CD4-positive, alpha-beta memory T cell (primary cell): Measurements from ENCODE around the gene PRPSAP2. TPM values are rescaled to one million over a fixed set of nuclear protein-coding genes. Genes with fewer than 3 reads are reported as not detected.
A peak's percentile ranks its signal among the peaks of the same experiment; 100 is the strongest.

Experiments used
- CTCF ChIA-PET: fragments of 350-600 bp; sonication (Branson Sonifier 250); formaldehyde crosslinking; loops from one replicate; lab custom pipeline; 2021; ENCODE audit warnings: inconsistent platforms; ENCODE audit not compliant: partially characterized antibody; lab: Charles Lee
- POLR2A ChIA-PET: fragments of 350-600 bp; sonication (Branson Sonifier 250); formaldehyde crosslinking; loops from one replicate; lab custom pipeline; 2021; ENCODE audit not compliant: partially characterized antibody; lab: Charles Lee
- DNase-seq, 5 donors: peaks; one replicate each; pipeline versions ENCODE4 v3.0.0 to v3.0.0-alpha.2; 2020 to 2022; ENCODE audit warnings: mixed read lengths in 1 of 5
- H3K27ac ChIP-seq: one replicate; pipeline ENCODE4 v1.7.0; 2013; ENCODE audit warnings: low read depth, low read length
- H3K27me3 ChIP-seq: 2 replicates; pipeline ENCODE4 v1.7.0; 2013; ENCODE audit warnings: mild to moderate bottlenecking, low read length, moderate library complexity; ENCODE audit not compliant: insufficient read depth
- H3K36me3 ChIP-seq: 2 replicates; pipeline ENCODE4 v1.7.0; 2013; ENCODE audit warnings: mild to moderate bottlenecking, low read length, moderate library complexity; ENCODE audit not compliant: insufficient read depth
- H3K4me1 ChIP-seq: 2 replicates; pipeline ENCODE4 v1.7.0; 2013; ENCODE audit warnings: mild to moderate bottlenecking, low read length, moderate library complexity; ENCODE audit not compliant: insufficient read depth
- H3K4me3 ChIP-seq, 2 donors: one replicate each; pipeline ENCODE4 v1.7.0; 2013; ENCODE audit warnings: low read length in 2 of 2, mild to moderate bottlenecking in 1 of 2
- H3K9me3 ChIP-seq, 2 donors: one replicate each; pipeline ENCODE4 v1.7.0; 2013; ENCODE audit warnings: low read length in 2 of 2, control low read depth in 1 of 2; ENCODE audit not compliant: control insufficient read depth in 1 of 2
- H3K27ac Mint-ChIP-seq, 7 donors: one replicate each; pipeline ENCODE4 v1.8.0; 2020 to 2021; ENCODE audit warnings: mixed read lengths in 7 of 7, mild to moderate bottlenecking in 6 of 7, inconsistent platforms in 3 of 7, moderate library complexity in 3 of 7
- H3K27me3 Mint-ChIP-seq, 2 donors: one replicate each; pipeline ENCODE4 v1.8.0; 2020 to 2021; ENCODE audit warnings: mixed read lengths in 2 of 2
- H3K36me3 Mint-ChIP-seq, 2 donors: one replicate each; pipeline ENCODE4 v1.8.0; 2020 to 2021; ENCODE audit warnings: mixed read lengths in 2 of 2, inconsistent platforms in 1 of 2, mild to moderate bottlenecking in 1 of 2
- H3K4me1 Mint-ChIP-seq, 4 donors: one replicate each; pipeline ENCODE4 v1.8.0; 2020 to 2021; ENCODE audit warnings: mixed read lengths in 4 of 4, mild to moderate bottlenecking in 1 of 4
- H3K4me3 Mint-ChIP-seq, 8 donors: one replicate each; pipeline ENCODE4 v1.8.0; 2020 to 2021; ENCODE audit warnings: mixed read lengths in 8 of 8, mild to moderate bottlenecking in 7 of 8, moderate library complexity in 6 of 8, inconsistent platforms in 3 of 8
- H3K9me3 Mint-ChIP-seq, 8 donors: one replicate each; pipeline ENCODE4 v1.8.0; 2020 to 2021; ENCODE audit warnings: mixed read lengths in 8 of 8, mild to moderate bottlenecking in 5 of 8, inconsistent platforms in 3 of 8, moderate library complexity in 1 of 8
- intact Hi-C: fragments of 100-400 bp; cut with micrococcal nuclease; formaldehyde crosslinking; loops from one replicate; pipeline ENCODE4 v1.15.1; 2023
- polyA plus RNA-seq, 2 donors: library from polyadenylated mRNA; unstranded; fragments of 300-500 nt; fragmentation: Illumina TruSeq; gene quantifications; one replicate each; pipeline ENCODE4 v1.2.3, GENCODE V29; 2021
- total RNA-seq, 2 experiments: library from RNA; stranded (reverse); gene quantifications; one replicate each; pipeline ENCODE4 v1.2.3, GENCODE V29; 2021

The PRPSAP2 gene
- total and polyA plus RNA-seq, 4 experiments from 2014 or later, result 32.3 to 55.6 (median 49.3) TPM

GRCh38 chr17:18960241-18960665 is 102.3 kb downstream of the PRPSAP2 start:
- no peak for DNase-seq
- H3K27ac Mint-ChIP-seq, result peak overlapping the region in 2 of 7 donors; percentile 29 to 70
- peaks cover 18 to 56% (median 24%) of the 10 kb centered on the region in 4 donors for H3K4me1 Mint-ChIP-seq
- Histone ChIP-seq H3K4me1 (peaks cover 30% of the 10 kb centered on the region), H3K4me3 (no peak overlapping the region), H3K36me3 (no peaks in the 10 kb centered on the region), H3K27me3 (no peaks in the 10 kb centered on the region), H3K27ac (no peak overlapping the region), H3K9me3 (no peaks in the 10 kb centered on the region)
- H3K27me3 Mint-ChIP-seq, result no peaks in the 10 kb centered on the region
- ChIA-PET POLR2A (interaction anchor here (1.2 to 1.4 kb wide), 2 partner anchors 44 to 334 kb away, joined by 4 to 9 read pairs; partner anchors contain the start of gene FAM83G), CTCF (interaction anchor here (0.6 to 4.6 kb wide), 17 partner anchors 9 to 332 kb away, joined by 3 to 35 read pairs (median 5); partner anchors contain the start of genes FAM83G and PRPSAP2)
- H3K9me3 Mint-ChIP-seq, result peaks cover 0 to 2% (median 0%) of the 10 kb centered on the region in 8 donors
- H3K4me3 Mint-ChIP-seq, result no peak overlapping the region
- intact Hi-C loops, result no loop called here
- H3K36me3 Mint-ChIP-seq, result no peaks in the 10 kb centered on the region

GRCh38 chr17:18960803-18961511 is 103.0 kb downstream of the PRPSAP2 start:
- Mint-ChIP-seq H3K27ac (peak overlapping the region in 2 of 7 donors; percentile 8 to 24), H3K27me3 (no peaks in the 10 kb centered on the region), H3K4me3 (peak overlapping the region in 1 of 8 donors; percentile 8), H3K9me3 (no peaks in the 10 kb centered on the region), H3K4me1 (peaks cover 12 to 49% (median 19%) of the 10 kb centered on the region in 4 donors), H3K36me3 (no peaks in the 10 kb centered on the region)
- H3K4me1 ChIP-seq, result peaks cover 23% of the 10 kb centered on the region
- no peak overlapping the region for H3K27ac ChIP-seq
- CTCF ChIA-PET, result interaction anchor here (0.7 to 4.6 kb wide), 34 partner anchors 8 to 335 kb away, joined by 3 to 35 read pairs (median 4); partner anchors contain the start of genes FAM83G, PRPSAP2 and SLC5A10
- no peaks in the 10 kb centered on the region for H3K27me3 ChIP-seq
- intact Hi-C loops, result no loop called here
- no peak overlapping the region for H3K4me3 ChIP-seq
- POLR2A ChIA-PET, result interaction anchor here (0.7 to 1.4 kb wide), 5 partner anchors 40 to 335 kb away, joined by 3 to 9 read pairs (median 4); partner anchors contain the start of gene FAM83G
- no peaks in the 10 kb centered on the region for H3K36me3 ChIP-seq
- peak; percentile 45 to 64 (median 52) for DNase-seq
- H3K9me3 ChIP-seq, result no peaks in the 10 kb centered on the region

GRCh38 chr17:18961634-18962493 is 103.9 kb downstream of the PRPSAP2 start:
- POLR2A ChIA-PET, result interaction anchor here (1.1 to 1.4 kb wide), 4 partner anchors 43 to 336 kb away, joined by 3 to 9 read pairs (median 4); partner anchors contain the start of gene FAM83G
- H3K4me3 ChIP-seq, result no peak overlapping the region
- Mint-ChIP-seq H3K4me1 (peaks cover 8 to 44% (median 14%) of the 10 kb centered on the region in 4 donors), H3K27me3 (no peaks in the 10 kb centered on the region), H3K9me3 (no peaks in the 10 kb centered on the region), H3K4me3 (no peak overlapping the region), H3K27ac (peak overlapping the region in 2 of 7 donors; percentile 14 to 17), H3K36me3 (no peaks in the 10 kb centered on the region)
- DNase-seq, result no peak
- no peaks in the 10 kb centered on the region for H3K9me3 ChIP-seq
- H3K27ac ChIP-seq, result no peak overlapping the region
- CTCF ChIA-PET, result interaction anchor here (0.7 to 4.6 kb wide), 30 partner anchors 7 to 336 kb away, joined by 3 to 35 read pairs (median 6); partner anchors contain the start of genes FAM83G, PRPSAP2 and SLC5A10
- H3K27me3 ChIP-seq, result no peaks in the 10 kb centered on the region
- intact Hi-C loops, result no loop called here
- peaks cover 14% of the 10 kb centered on the region for H3K4me1 ChIP-seq
- H3K36me3 ChIP-seq, result no peaks in the 10 kb centered on the region

GRCh38 chr17:18962494-18962815 is 104.5 kb downstream of the PRPSAP2 start:
- intact Hi-C loops, result no loop called here

GRCh38 chr17:18963126-18964017 is 105.4 kb downstream of the PRPSAP2 start:
- H3K36me3 ChIP-seq, result no peaks in the 10 kb centered on the region
- Mint-ChIP-seq H3K4me1 (peaks cover 6 to 33% (median 9%) of the 10 kb centered on the region in 4 donors), H3K4me3 (no peak overlapping the region), H3K36me3 (no peaks in the 10 kb centered on the region), H3K27ac (no peak overlapping the region), H3K27me3 (no peaks in the 10 kb centered on the region), H3K9me3 (no peaks in the 10 kb centered on the region)
- no peak overlapping the region for H3K27ac ChIP-seq
- ChIA-PET CTCF (interaction anchor here (1.1 to 4.6 kb wide), 2 partner anchors 40 to 111 kb away, joined by 3 to 35 read pairs; partner anchors contain the start of gene FAM83G), POLR2A (no interaction called here)
- H3K4me3 ChIP-seq, result no peak overlapping the region
- H3K4me1 ChIP-seq, result peaks cover 12% of the 10 kb centered on the region
- intact Hi-C loops, result no loop called here
- no peaks in the 10 kb centered on the region for H3K27me3 ChIP-seq
- no peak for DNase-seq
- H3K9me3 ChIP-seq, result no peaks in the 10 kb centered on the region

More at GRCh38 chr17:18962494-18962815, 104.5 kb downstream of the PRPSAP2 start:
- Histone ChIP-seq H3K36me3 (no peaks in the 10 kb centered on the region), H3K4me1 (peaks cover 12% of the 10 kb centered on the region), H3K27ac (no peak overlapping the region), H3K27me3 (no peaks in the 10 kb centered on the region), H3K9me3 (no peaks in the 10 kb centered on the region), H3K4me3 (no peak overlapping the region)
- ChIA-PET CTCF (interaction anchor here (1.1 to 4.6 kb wide), 2 partner anchors 41 to 110 kb away, joined by 3 to 35 read pairs; partner anchors contain the start of gene FAM83G), POLR2A (no interaction called here)
- Mint-ChIP-seq H3K4me3 (no peak overlapping the region), H3K36me3 (no peaks in the 10 kb centered on the region), H3K27ac (peak overlapping the region in 4 of 7 donors; percentile 7 to 85 (median 40)), H3K9me3 (no peaks in the 10 kb centered on the region), H3K4me1 (peaks cover 8 to 41% (median 14%) of the 10 kb centered on the region in 4 donors), H3K27me3 (no peaks in the 10 kb centered on the region)
- DNase-seq, result no peak

- intact Hi-C loops, result no loop called here
- Histone ChIP-seq H3K27ac (no peak overlapping the region), H3K4me3 (no peak overlapping the region), H3K4me1 (peaks cover 12% of the 10 kb centered on the region), H3K27me3 (no peaks in the 10 kb centered on the region), H3K36me3 (no peaks in the 10 kb centered on the region), H3K9me3 (no peaks in the 10 kb centered on the region)
- no peaks in the 10 kb centered on the region for H3K36me3 Mint-ChIP-seq
- no peak for DNase-seq
- H3K4me3 Mint-ChIP-seq, result no peak overlapping the region
- no peaks in the 10 kb centered on the region for H3K9me3 Mint-ChIP-seq
- ChIA-PET CTCF (no interaction called here), POLR2A (no interaction called here)
- peaks cover 6 to 27% (median 7%) of the 10 kb centered on the region in 4 donors for H3K4me1 Mint-ChIP-seq
- no peaks in the 10 kb centered on the region for H3K27me3 Mint-ChIP-seq
- H3K27ac Mint-ChIP-seq, result peak overlapping the region in 1 of 7 donors; percentile 31
Measured at GRCh38 chr17:18964018-18964351, 106.1 kb downstream of the PRPSAP2 start.
